NCI-H1930 (cell line): Measurements from ENCODE around the gene ASAH2B.

Source experiments
- DNase-seq, 2 experiments: peaks; one replicate each; lab custom pipeline; 2025; lab: John Stamatoyannopoulos, UW

The ASAH2B gene

GRCh38 chr10:50798297-50798696, 58.6 kb downstream of the ASAH2B start:
- no peak for DNase-seq

GRCh38 chr10:50799595-50799994, 59.9 kb downstream of the ASAH2B start:
- DNase-seq: no peak

- no peak for DNase-seq
Observed at GRCh38 chr10:50805981-50806622, 66.4 kb downstream of the ASAH2B start.

GRCh38 chr10:50807851-50808776, 68.4 kb downstream of the ASAH2B start:
- no peak for DNase-seq
